ENCODE measurements around the gene YWHAG.

DNA sequence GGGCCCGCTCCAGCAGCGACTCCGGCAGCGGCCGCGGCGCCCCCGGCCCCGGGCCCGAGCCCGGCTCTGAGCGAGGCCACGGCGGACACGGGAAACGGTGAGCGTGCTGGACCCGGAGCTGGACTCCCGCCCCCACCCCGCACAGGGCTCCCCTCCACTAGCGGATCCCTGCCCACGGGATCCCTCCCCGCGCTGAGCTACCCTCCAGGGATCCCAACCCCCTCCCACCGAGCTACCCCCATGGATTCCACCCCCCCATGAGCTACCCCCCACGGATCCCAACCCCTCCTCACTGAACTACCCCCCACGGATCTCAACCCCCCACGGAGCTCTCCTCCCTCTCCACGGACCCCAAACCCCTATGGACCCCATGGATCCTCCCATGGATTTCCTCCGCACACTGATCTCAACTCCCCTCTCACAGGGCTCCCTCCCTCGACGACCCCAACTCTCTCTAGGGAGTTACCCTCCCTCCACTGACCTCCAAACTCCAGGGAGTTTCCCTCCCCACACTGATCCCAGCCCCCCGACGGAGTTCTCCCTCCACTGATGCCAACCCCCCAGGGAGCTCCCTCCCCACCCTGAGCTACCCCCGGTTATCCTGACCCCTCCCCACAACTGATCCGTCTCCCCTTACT lies 77.0 kb downstream of the YWHAG start:
- TF ChIP-seq, protein P1, sequence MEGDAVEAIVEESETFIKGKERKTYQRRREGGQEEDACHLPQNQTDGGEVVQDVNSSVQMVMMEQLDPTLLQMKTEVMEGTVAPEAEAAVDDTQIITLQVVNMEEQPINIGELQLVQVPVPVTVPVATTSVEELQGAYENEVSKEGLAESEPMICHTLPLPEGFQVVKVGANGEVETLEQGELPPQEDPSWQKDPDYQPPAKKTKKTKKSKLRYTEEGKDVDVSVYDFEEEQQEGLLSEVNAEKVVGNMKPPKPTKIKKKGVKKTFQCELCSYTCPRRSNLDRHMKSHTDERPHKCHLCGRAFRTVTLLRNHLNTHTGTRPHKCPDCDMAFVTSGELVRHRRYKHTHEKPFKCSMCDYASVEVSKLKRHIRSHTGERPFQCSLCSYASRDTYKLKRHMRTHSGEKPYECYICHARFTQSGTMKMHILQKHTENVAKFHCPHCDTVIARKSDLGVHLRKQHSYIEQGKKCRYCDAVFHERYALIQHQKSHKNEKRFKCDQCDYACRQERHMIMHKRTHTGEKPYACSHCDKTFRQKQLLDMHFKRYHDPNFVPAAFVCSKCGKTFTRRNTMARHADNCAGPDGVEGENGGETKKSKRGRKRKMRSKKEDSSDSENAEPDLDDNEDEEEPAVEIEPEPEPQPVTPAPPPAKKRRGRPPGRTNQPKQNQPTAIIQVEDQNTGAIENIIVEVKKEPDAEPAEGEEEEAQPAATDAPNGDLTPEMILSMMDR (IDR thresholded peaks at IDR 0.05; ENCODE audit: low read depth, low read length, missing input control) = no peak
- TF ChIP-seq RAD21 (IDR thresholded peaks at IDR 0.05) = no peak
- TF ChIP-seq, protein P2, sequence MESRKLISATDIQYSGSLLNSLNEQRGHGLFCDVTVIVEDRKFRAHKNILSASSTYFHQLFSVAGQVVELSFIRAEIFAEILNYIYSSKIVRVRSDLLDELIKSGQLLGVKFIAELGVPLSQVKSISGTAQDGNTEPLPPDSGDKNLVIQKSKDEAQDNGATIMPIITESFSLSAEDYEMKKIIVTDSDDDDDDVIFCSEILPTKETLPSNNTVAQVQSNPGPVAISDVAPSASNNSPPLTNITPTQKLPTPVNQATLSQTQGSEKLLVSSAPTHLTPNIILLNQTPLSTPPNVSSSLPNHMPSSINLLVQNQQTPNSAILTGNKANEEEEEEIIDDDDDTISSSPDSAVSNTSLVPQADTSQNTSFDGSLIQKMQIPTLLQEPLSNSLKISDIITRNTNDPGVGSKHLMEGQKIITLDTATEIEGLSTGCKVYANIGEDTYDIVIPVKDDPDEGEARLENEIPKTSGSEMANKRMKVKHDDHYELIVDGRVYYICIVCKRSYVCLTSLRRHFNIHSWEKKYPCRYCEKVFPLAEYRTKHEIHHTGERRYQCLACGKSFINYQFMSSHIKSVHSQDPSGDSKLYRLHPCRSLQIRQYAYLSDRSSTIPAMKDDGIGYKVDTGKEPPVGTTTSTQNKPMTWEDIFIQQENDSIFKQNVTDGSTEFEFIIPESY (IDR thresholded peaks at IDR 0.05) = no peak
- no peak for TF ChIP-seq FOXA1 (IDR thresholded peaks at IDR 0.05)
